Ureter (tissue), 1 donor: ENCODE measurements around the gene TBL1Y. TPM values are rescaled to one million over a fixed set of nuclear protein-coding genes. Genes with fewer than 3 reads are reported as not detected.
"Not testable (repeated sequence)": the region's sequence is repeated elsewhere in the genome, so short reads cannot be mapped to it uniquely, and the experiment has no call there.

Source experiments
- DNase-seq: peaks from one replicate; pipeline ENCODE4 v3.0.0-alpha.2; 2020; ENCODE audit warnings: low spot score
- total RNA-seq: library from RNA; stranded (reverse); gene quantifications from one replicate; pipeline ENCODE4 v1.2.4, GENCODE V29; 2023
- donor health status: DM: yes; HTN: yes; CAD: no.

The TBL1Y gene
- not detected for total RNA-seq

- DNase-seq, result no peak
Observed at GRCh38 chrY:6910372-6911252, at the start of gene TBL1Y. TSS of gene TBL1Y (plus strand) at chrY:6910697. CDS start at chrY:7025085, 114,388 bp downstream.

DNA sequence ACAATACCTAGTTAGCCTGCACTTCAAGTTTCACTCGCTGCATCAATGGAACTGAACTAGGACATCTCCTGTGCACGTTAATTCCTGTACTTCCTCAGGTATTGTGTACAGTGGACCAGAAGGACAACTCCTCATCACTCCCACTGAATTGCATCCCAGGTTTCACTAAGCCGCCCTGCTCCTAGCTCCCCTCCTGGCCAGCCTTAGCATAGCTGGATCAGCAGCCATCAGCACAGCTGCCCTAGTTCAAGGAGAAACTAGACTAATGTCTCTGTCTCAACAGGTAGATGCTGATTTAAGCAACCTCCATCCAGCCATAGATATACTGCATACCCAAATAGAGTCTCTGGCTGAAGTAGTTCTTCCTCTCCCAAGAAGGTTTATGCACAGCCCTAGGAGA, 16.0 kb upstream of the TBL1Y start:
- DNase-seq, result no peak

GRCh38 chrY:6895236-6895635, 15.3 kb upstream of the TBL1Y start:
- DNase-seq, result no peak

GRCh38 chrY:6902116-6902515, 8.4 kb upstream of the TBL1Y start:
- DNase-seq, result not testable (repeated sequence)

DNA sequence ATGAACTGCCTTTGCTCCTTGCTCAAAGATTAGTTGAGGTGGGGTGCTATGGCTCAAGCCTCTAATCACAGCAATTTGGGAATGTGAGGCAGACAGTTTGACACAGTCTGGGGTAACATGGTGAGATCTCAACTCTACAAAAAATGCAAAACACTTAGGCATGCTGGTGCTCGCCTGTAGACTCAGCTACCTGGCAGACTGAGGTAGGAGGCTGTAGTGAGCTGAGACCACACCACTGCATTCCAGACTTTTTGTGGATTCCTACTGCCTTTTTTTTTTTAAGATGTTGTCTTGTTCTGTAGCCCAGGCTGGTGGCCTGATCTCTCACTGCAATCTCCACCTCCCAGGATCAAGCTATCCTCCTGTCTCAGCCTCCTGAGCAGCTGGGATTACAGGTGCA, 2.9 kb upstream of the TBL1Y start:
- DNase-seq, result no peak

DNA sequence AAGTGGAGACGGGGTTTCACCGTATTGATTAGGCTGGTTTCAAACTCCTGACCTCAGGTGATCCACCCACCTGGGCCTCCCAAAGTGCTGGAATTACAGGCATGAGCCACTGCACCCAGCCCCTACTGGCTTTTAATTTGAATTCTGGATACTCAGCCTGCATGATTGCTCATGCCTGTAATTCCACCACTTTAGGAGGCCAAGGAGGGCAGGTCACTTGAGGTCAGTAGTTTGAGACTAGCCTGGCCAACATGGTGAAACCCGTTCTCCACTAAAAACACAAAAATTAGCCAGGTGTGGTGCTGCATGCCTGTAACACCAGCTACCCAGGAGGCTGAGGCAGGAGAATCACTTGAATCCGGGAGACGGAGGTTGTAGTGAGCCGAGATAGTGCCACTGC, 2.5 kb upstream of the TBL1Y start:
- DNase-seq, result not testable (repeated sequence)

GRCh38 chrY:6909118-6909521, 1.4 kb upstream of the TBL1Y start:
- no peak for DNase-seq

DNA sequence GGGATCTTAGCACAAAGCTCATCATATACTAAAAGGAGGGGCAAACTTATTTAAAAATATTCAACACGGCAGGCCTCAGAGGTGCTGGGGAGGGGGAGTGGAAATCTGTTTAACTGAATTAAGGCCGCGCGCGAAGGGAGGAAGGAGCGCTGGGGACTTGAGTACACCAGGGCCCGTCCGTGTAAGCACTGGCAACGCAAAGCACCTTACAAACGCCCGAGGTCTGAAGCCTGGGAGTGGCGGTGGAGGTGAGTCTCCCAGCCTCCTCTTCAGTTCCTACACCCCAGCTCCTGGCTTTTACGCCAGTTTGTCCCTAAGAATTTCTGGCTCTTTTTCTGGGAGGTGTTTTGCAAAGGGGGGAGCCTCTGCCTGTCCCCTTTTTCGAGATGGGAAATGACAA, 641 bp upstream of the TBL1Y start:
- DNase-seq, result no peak

DNA sequence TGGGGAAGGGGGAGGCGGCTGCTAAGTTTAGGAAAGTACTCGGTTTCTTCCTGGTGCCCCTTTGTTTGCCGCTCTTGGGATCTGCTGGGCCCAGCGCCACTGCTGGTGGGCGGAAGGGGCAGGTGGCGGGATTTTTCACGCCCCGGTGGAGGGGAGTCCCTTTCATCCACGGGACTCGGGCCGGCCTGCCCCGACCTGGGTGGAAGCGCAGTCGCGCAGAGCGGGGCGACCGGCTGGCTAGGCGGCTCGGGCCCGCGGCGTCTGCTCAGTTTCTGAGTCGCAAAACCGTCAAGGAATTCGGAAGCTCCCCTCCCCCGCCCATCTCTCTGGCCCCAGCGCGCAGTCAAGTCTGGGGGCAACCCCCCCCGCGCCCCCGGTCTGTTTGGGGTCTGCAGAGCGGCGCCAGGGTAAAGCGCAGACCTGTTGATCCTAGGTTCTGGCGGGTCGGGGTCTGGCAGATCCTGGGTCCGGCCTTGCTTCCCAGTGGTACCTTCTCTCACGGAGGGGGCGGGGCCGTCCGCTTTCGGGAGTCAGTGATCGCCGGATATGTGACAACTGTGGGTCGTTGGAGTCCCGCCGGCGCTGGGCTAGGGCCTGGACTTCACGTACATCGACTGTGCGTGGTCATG, 870 bp downstream of the TBL1Y start, which contains the start of gene AMELY:
TSS of gene AMELY (minus strand) at position 500 of the 629 bp plus-strand sequence. CDS start 39,144 bp downstream, outside the sequence.
- no peak for DNase-seq

GRCh38 chrY:6913362-6913761, 2.9 kb downstream of the TBL1Y start:
- DNase-seq, result no peak

DNA sequence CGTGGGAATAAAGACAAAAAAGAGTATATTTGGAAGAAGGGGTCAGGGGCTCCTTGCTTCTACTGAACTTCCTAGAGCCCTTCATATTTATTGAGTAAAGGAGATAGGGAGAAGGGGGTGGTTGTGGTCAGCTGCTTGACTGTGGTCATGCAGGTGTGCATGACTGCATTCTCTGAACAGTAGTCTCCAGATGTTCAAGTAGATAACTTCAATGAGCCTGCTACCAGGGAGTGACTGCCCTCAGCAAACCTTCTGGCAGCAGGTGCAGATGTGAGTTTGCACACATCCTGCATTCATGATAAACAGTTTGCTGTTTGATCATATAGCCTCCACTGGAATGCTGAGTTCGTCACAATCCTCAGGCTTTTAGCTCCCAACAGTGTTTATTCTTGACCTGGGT, 10.6 kb downstream of the TBL1Y start:
- no peak for DNase-seq

GRCh38 chrY:6928265-6928664, 17.8 kb downstream of the TBL1Y start:
- no peak for DNase-seq

DNA sequence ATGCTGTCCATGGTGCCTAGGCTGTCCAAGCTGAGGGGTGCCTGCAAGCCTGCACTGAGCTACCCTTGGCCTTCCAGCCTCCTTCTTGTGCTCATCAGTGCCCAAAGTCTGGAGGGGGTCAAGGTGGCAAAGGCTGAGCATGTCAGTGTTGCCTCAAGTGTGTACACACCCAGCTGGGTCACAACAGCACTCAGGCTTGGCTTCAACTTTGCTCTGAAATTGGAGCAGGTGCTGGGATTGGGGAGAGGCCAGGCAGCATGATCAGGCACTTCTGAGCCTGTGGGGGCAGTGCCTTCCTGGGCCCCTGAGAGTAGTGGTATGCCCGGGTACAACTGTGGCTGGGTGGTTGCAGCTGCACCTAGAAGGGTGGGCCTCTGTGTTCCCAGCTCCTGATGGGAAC, 18.7 kb downstream of the TBL1Y start:
- no peak for DNase-seq

DNA sequence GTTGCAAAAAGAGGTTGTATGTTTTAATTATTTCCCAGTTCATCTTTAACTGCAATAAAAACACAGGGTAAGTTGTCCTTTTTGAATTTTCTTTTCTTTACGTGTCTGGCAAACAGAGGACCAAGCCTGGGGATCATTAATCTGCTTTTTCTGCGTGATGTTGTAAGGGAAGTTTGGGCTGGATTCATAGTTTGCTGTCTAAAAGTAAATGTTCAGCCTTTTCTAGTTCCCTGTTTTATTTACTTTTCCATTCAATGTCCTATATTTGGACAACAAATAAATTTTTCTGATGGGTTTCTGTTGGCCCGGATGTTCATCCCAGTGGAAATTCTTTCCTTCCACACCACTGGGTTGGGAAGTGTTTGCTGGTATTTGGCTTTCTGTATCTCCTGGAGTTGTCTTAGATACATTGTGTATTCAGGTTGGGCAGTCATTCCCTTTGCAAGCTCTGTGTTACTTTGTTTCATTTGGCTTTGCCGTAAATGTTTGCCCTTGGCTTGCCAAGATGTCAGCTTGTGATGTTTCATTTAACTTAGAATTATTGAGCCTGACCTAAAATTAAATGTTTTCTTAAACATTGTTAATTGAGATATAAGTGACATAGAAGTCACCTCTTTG, 21.4 kb downstream of the TBL1Y start:
- DNase-seq, result no peak

DNA sequence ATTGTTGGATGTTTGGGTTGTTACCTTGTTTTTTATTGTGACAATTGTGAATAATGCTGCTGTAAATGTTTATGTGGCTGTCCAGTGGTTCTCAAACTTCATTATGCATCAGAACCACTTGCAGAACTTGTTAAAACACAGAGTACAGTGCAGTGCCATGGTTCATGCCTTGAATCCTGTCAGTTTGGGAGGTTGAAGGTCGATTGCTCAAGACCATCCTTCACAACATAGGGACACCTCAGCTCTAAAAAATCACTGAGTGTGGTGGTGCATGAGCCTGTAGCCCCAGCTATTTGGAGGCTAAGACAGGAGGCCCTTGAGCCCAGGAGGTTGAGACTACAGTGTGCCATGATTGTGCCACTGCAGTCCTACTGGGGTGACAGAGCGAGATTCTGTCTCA, 25.0 kb downstream of the TBL1Y start:
- DNase-seq, result no peak

GRCh38 chrY:6947695-6948094, 37.2 kb downstream of the TBL1Y start:
- no peak for DNase-seq

DNA sequence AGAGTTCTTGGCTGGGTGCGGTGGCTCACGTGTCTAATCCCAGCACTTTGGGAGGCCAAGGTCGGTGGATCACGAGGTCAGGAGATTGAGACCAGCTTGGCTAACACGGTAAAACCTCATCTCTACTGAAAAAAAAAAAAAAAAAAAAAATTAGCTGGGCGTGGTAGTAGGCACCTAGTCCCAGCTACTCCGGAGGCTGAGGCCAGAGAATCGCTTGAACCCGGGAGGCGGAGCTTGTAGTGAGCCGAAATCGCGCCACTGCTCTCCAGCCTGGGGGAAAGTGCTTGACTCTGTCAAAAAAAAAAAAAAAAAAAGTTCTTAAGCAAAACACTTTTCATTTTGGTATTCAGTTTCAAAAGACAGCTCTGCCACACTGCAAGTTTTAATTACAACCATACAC, 37.9 kb downstream of the TBL1Y start:
- no peak for DNase-seq

- DNase-seq, result no peak
Observed at GRCh38 chrY:6949947-6950346, 39.5 kb downstream of the TBL1Y start.

DNA sequence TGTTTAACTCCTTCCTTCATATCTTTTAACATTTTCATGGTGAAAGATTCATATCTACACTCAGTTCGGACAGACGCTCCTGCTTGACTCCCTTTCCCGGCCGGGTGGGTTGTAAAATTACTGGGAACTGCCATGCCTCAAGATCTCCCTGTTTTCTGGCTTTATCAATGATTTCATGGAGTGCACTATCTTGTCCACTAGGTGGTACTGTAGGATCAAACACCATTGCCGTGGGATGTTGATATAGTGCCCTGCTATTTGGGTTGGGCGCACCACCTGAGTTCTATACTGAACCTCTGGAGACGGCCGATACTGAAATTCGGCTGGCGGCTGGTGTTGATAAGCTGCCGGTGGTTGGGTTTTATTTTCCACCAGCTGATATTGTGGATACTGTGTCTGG, 54.2 kb downstream of the TBL1Y start:
- DNase-seq, result no peak

GRCh38 chrY:6966521-6966920, 56.0 kb downstream of the TBL1Y start:
- DNase-seq, result no peak

DNA sequence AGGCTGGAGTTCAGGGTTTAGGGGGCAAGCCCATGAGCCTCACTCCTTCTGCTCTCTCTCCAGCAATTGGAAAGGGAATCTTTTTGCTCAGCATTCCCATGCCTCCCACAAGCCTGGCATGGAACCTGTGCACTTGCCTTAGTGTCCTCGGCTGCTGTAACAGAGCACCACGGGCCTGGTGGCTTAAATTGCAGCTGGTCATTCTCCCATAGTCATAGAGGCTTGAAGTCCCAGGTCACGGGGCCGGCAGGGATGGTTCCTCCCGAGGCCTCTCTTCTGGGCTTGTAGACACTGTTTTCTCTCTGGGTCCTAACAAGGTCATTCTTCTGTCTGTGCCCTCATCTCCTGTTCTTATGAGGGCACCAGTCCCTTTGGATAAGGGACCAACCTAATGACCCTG, 57.2 kb downstream of the TBL1Y start:
- DNase-seq, result no peak

GRCh38 chrY:6968191-6968590, 57.7 kb downstream of the TBL1Y start:
- no peak for DNase-seq
